ENCODE results near the gene TRPM4.
"Not testable (repeated sequence)": the region's sequence is repeated elsewhere in the genome, so short reads cannot be mapped to it uniquely, and the experiment has no call there.

GRCh38 chr19:49224441-49224840, 66.8 kb downstream of the TRPM4 start:
- not testable (repeated sequence) for TF ChIP-seq CTCF (conservative IDR thresholded peaks at IDR 0.05; ENCODE audit: low read length); EZH2phosphoT487 (IDR thresholded peaks at IDR 0.05; ENCODE audit: borderline replicate concordance)

All from Loucy (cell line).